CD4-positive, alpha-beta T cell treated with Interleukin-6 at 100 ng/mL for 8 hours (primary cell): Measurements from ENCODE around the gene DCP2.

Experiments
- DNase-seq: peaks from one replicate; pipeline ENCODE4 v3.0.0-alpha.2; 2020; ENCODE audit warnings: mixed read lengths, low spot score

DCP2 gene

GRCh38 chr5:113068559-113068958 lies 92.0 kb downstream of the DCP2 start:
- no peak for DNase-seq
